KOPT-K1 (cell line): Measurements from ENCODE around the gene ESYT3.
"Not testable (repeated sequence)": the region's sequence is repeated elsewhere in the genome, so short reads cannot be mapped to it uniquely, and the experiment has no call there.

Experiments used
- H3K27ac ChIP-seq: fragments of 200-600 bp; sonication (generic); 2 replicates; pipeline ENCODE4 v1.5.1; 2016; ENCODE audit warnings: antibody characterized with exemption, mild to moderate bottlenecking, low read depth, low read length; ENCODE audit not compliant: poor library complexity, severe bottlenecking
- H3K36me3 ChIP-seq: fragments of 200-600 bp; sonication (generic); 2 replicates; pipeline ENCODE4 v1.5.1; 2017; ENCODE audit warnings: antibody characterized with exemption, mild to moderate bottlenecking, low read length, moderate library complexity; ENCODE audit not compliant: insufficient read depth
- H3K9me3 ChIP-seq: fragments of 200-600 bp; sonication (generic); 2 replicates; pipeline ENCODE4 v1.5.1; 2017; ENCODE audit warnings: antibody characterized with exemption, low read length, mild to moderate bottlenecking; ENCODE audit not compliant: insufficient read depth, poor library complexity, severe bottlenecking

Gene ESYT3

DNA sequence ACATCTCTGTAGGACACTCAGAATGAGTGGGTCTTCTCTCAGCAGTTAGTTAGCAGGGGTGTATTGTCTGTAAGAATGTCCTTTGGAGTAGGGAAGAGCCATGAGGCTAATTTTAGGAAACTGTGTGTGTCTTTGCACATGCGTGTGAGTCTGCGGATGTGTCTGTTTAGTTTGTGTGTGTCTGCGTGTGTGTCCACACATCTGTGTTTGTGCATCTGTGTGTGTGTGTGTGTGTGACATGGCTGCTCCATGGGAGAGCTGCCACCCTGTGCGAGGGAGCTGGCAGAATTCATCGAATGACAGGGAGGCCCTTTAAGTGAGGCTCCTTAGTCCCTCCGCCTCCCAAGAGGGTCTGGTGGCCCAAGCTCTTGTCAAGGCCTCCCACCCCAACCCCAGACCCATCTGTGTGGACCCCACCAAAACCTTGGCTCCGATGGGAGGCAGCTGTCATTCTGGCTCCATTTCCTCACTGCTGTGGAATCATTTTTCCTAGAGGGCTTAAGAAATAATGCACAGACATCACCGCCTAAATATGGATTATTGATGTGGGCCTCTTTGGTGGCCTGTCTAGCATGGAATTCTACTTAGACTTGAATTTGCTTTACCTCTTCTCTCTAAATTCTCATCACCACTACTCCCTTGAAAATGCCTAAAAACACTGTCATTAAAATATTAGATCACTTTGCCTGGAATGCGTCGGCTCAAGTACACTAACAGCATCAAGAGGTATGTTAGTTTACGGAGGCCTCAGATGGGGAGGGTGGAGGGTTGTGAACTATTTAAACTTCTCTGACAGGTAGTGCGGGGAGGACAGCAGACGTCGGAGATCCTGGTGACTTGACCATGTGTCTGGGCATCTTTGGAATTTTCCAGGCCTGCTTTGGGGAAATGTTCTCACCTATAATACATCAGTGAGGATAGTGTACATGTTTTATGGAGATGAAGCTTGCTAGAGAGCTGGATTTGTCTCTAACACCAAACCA is 9.4 kb downstream of the ESYT3 start:
- H3K36me3 ChIP-seq = no peaks in the 10 kb centered on the region
- H3K27ac ChIP-seq = no peak overlapping the region
- H3K9me3 ChIP-seq = no peaks in the 10 kb centered on the region

DNA sequence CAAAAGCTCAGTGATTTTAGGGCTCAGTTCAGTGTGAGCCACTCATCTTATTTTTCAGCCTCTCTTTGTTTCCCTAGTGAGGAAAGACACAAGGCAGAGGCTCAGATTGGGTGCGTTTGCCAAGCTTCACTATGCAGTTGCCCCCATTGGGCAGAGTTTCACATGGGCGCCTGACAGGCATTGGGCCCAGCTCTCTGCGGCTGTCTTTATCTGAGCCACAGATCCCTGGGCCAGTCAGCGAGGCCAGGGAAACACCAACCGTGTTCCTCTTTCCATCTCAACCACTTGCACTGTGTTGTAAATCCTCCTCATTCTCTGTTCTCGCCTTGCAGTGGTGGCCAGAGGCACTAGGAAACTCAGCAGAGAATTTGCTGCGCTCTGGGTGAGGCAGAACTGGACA is 10.8 kb downstream of the ESYT3 start:
- no peak overlapping the region for H3K27ac ChIP-seq
- H3K36me3 ChIP-seq = no peaks in the 10 kb centered on the region
- H3K9me3 ChIP-seq = no peaks in the 10 kb centered on the region

DNA sequence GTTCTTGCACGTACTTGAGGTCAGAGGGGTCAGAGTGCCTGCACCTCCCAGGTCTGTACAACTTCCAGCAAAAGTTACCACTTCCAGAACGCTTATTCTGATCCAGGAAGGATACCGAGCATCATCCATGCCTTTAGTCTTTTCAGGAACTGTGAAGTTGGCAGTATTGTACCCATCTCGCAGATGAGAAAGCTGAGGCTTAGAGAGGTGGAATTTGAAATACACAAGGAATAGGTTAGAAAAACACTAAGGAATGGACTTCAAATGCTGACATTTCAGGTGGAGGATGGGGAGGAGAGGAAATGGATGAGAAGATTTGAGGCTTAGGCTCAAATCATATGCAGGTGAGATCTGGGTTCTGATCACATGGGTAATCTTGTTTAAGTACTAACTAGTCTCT is 11.2 kb downstream of the ESYT3 start:
- Histone ChIP-seq H3K27ac (no peak overlapping the region), H3K36me3 (no peaks in the 10 kb centered on the region), H3K9me3 (no peaks in the 10 kb centered on the region)

DNA sequence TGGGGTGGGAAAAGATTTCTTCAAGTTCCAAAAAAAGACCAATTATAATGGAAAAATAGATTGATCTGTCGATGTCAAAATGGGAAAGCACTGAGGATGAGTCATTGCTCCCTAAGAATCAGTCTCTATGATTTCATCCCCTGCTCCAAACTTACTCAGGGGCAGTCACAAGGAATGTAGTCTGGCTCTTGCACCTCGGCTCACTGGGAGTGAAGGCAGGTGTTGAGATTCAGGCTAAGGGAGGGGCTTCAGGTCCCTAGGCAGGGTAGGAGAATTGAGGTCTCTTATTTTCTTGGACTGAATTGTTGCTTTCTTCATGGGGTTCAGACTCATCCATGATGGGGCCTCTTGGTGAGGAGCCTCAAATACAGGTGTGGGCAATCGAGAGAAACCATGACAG is 14.2 kb downstream of the ESYT3 start:
- Histone ChIP-seq H3K9me3 (no peaks in the 10 kb centered on the region), H3K36me3 (no peaks in the 10 kb centered on the region), H3K27ac (no peak overlapping the region)

DNA sequence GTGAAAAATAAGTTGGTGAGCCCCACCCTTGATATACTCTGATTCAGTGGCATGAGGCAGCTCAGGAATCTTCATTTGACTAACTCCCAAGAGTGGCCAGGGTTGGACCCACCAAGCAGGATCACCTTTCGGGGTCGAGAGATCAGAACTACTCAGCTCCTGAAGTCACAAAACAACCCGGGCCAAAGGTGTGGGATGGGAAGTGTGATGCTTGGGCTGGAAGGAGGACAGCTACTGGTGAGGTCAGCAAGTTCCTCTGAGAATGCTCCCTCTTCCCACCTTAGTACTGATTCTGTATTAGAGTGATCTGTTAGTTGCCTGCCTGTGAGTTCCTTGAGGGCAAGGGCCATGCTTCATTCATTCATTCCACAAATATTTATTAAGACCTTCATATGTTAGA is 15.1 kb downstream of the ESYT3 start:
- Histone ChIP-seq H3K36me3 (no peaks in the 10 kb centered on the region), H3K9me3 (no peaks in the 10 kb centered on the region), H3K27ac (no peak overlapping the region)

DNA sequence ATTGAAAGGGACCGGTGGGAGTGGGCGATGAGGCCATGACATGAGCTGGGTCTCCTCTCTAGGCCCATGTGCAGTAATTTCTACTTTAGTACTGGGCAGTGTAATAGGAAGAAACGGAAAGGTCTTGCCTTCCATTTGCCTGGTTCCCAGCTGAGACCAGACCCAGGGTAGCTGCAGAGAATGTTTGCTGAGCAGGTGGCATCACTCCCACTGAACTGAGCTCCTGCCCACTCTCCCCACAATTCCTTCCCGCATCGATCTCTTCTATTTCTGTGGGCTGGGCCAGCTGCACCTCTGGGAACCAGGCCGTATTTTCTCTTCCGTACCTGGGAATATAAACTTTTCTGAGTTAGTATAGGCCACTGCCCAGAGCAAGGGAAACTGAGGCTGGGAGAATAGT is 15.8 kb downstream of the ESYT3 start:
- no peak overlapping the region for H3K27ac ChIP-seq
- H3K36me3 ChIP-seq = no peaks in the 10 kb centered on the region
- H3K9me3 ChIP-seq = no peaks in the 10 kb centered on the region

DNA sequence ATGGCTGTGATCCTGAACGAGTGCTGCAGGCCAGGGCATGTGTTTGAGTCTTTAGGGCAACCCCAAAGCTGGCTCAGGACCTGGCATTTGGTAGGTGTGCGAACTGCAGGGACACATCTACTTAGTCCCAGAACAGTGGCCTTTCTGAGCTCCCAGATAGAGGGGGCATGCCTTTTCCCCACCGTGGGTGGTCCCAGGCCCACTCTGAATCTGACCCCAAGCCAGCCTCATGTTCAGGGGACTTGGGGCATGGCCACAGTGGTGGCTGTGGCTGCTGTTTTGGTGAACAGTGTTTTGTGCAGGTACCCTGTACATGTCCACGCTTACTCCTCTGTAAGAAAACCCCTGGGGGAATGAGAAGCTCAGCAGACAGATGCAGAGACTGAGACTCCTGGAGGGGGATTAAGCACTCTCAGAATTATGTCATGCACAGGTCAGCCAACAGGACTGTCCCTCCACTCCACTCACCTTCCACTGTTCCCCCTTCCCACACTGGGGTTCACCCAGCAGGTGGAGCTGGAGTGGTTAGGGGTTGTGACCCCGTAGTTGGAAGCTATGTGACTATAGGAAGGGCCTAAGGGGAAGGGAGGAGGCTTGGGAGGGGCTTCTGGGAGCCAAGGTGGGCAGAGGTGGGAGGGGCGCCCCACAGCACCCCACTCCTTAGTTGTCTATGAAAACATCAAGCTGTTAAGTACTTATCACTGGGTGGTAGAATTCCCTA is 16.4 kb downstream of the ESYT3 start:
- no peaks in the 10 kb centered on the region for H3K36me3 ChIP-seq
- H3K27ac ChIP-seq = no peak overlapping the region
- H3K9me3 ChIP-seq = no peaks in the 10 kb centered on the region

DNA sequence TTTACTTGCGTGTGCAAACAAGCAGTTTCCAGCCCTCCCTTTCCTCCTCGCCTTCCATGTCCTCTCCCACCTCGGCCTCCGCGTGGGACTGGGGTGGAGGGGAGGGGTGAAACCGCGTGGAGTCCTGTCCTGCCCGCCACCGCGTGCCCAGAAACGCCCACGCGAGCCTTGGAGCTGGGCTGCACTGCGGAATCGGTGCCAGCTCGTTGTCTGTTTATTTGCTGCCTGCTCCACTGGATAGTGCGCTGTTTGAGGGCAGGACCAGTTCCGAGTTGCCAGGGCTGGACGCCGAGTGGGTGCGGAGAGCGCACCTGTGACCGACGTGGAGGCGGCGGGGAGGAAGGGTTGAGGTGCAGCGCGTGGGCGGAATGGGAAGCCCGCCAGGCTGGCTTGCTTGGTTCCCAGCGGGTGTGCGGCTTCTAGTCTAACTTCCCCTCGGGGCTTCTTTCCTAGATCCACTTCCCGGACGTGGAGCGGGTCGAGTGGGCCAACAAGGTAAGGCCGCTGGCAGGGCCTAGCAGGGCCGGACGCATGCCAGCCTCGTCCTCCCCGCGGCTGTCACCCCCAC is 17.3 kb downstream of the ESYT3 start:
- H3K27ac ChIP-seq = no peak overlapping the region
- no peaks in the 10 kb centered on the region for H3K36me3 ChIP-seq
- no peaks in the 10 kb centered on the region for H3K9me3 ChIP-seq

DNA sequence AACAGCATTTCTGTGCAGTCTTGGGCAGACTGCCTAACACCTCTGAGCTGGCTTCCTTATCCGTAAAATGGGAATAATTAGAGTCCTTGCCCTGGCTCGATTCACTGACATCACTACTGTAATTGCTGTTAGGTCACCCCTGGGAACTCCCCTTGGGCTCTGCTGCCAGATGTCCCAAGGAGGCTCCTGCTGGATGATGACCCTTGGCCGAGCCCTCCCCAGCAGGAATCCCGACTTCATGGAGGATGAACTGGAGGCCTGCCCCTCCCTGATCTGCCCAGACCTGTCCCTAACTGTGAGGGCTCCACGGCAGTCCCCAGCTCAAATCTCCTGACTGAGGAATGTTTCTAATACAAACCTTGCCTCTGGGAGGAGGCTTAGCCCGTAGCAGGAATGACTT is 18.0 kb downstream of the ESYT3 start:
- H3K36me3 ChIP-seq = no peaks in the 10 kb centered on the region
- no peaks in the 10 kb centered on the region for H3K9me3 ChIP-seq
- no peak overlapping the region for H3K27ac ChIP-seq

DNA sequence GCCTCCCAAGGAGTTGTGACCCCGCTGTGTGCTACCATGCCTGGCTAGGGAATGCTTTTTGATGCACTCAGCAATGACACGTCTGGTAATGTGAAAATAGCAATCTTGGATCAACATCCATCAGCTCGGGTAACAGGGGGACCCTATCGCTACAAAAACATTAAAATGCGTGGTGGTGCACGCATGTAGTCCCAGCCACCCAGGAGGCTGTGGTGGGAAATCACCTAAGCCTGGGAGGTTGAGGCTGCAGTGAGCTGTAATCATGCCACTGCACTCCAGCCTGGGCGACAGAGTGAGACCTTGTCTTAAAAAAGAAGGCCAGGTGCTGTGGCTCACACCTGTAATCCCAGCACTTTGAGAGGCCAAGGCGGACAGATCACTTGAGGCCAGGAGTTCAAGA is 19.5 kb downstream of the ESYT3 start:
- not testable (repeated sequence) for H3K27ac ChIP-seq, H3K36me3 ChIP-seq

DNA sequence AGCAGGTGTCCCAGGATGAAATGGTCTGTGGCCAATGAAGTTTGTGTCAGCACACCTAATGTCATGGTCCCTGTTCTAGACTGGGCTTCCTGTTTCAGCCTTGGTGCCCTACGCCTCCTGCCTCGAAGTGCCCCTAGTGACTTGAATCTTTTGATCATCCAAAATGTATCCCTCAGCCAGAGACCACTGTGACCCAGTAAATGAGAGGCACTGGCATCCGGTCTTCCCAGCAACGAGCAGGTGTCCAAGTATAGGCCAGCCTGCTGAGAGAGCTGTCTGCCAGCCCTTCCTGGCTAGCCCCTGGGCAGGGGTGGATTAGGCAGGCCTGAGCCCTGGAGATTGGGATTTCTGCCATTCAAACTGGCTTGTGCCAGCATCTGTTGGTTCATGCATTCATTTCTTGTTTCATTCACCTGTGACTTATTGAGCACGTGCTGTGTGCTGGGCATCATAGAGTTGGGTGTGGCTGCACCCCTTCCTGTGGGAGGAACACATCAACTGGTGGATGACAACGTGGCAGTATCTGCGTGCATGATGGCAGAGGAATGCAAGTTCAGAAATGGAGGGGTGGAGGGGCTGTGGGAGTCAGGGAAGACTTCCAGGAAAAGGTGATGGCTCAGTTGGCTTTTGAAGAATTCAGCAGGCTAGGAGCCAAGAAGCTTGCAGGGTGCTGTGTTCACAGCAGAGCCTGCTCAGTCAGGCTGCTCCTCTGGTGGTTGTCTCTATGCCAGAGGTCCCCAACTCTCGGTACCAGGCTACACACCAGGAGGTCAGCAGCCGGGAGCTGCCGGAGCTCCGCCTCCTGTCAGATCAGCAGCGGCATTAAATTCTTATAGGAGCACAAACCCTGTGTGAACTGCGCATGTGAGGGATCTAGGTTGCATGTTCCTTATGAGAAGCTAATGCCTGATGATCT is 21.6 kb downstream of the ESYT3 start:
- Histone ChIP-seq H3K36me3 (no peaks in the 10 kb centered on the region), H3K9me3 (no peaks in the 10 kb centered on the region), H3K27ac (no peak overlapping the region)

More for the DNA sequence above, 19.5 kb downstream of the ESYT3 start:
- H3K9me3 ChIP-seq = not testable (repeated sequence)

DNA sequence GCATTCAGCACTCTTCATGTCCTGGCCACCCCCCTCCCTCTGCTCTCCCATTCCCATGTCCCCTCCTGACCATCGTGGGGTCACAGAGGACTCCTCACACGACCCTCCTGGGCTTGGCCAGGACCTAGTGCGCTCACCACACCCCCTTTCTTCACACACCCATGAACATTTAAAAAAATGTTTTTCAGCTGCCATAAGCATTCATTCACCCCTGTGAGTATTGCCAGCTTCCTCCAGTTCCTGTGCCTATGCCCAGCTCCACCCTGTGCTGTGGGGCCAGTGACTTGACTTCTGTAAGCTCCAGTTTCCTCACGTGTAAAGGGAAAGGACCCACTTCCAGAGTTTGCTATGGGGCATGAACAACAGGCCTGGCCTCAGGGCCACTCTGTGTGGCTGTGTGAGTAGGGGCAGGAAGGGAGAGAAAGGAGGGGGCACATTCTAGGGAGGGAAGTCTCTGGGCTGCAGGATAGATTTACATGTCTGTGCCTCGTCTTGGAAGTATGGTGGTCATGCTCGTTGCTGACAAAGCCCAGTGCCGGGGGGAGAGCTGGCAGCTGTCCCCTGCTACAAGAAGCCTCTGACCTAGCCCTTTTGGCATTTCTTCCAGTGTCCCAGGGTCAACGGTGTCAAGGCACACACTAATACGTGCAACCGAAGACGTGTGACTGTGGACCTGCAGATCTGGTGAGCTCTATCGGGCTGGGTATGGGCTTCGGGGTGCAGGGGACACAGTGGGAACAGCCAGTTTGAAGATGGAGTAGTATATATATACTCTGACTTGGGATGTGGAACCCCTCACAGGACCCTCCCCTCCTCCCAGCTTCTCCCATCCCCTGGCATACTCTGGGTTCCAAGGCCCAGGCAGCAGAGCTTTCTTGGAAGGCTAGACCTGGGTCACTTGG is 22.8 kb downstream of the ESYT3 start:
- H3K9me3 ChIP-seq = no peaks in the 10 kb centered on the region
- H3K36me3 ChIP-seq = no peaks in the 10 kb centered on the region
- H3K27ac ChIP-seq = no peak overlapping the region

DNA sequence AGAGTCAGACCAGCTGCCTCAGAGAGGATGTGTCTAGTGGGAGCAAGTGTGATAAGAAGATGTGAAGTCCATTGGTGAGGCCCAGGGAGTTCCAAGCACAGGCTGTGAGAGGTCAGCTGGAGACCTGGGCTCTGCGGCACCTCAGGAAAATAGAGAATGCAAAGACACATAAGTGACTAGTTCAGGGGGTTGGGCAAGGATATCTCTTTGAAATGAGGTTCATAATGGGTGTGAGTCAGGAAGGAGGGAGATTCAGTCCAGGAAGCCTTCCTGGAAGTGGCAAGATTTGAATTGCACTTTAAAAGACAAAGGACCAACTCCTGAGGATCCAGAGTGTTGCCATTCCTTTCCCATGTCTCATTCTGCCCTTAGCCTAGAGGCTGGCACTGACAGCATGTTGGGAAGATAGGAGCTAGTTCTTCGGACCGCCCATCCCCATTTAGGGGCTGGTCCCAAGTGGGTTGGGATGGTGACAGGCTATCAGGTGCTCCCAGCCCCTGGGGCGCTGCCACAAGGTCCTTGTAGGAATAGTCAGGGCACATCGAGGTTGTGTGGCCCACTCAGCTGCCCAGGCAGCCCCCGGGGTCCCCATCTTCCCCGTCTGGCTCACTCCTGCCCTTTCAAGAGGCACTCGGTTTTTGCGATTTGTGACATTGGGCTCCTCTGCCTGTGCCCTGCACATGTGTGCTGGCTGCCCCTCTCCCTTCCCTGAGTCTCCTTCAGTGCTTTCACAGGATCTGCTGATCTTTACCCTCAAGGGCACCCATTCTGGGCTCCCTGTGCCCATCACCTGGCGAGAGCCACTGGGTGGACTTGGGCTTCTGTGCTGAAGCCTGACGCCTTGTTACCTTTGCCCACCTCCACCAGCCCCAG is 23.7 kb downstream of the ESYT3 start:
- no peaks in the 10 kb centered on the region for H3K36me3 ChIP-seq
- no peaks in the 10 kb centered on the region for H3K9me3 ChIP-seq
- no peak overlapping the region for H3K27ac ChIP-seq
